ENCODE results near the gene PTPN3. TPM values are rescaled to one million over a fixed set of nuclear protein-coding genes. Genes with fewer than 3 reads are reported as not detected.

The PTPN3 gene
- total RNA-seq, 2 experiments from 2014 or later, result not detected

- H3K9me3 ChIP-seq (ENCODE audit: low read length), result no peaks in the 10 kb centered on the region
- ChIA-PET POLR2A (no interaction called here), CTCF (ENCODE audit: unreplicated experiment) (no interaction called here)
- no peaks in the 10 kb centered on the region for H3K4me1 ChIP-seq (ENCODE audit: insufficient read depth, low read length, poor library complexity, severe bottlenecking)
- H3K27ac ChIP-seq (ENCODE audit: low read depth, low read length, poor library complexity, severe bottlenecking), result no peak overlapping the region
- no peak for TF ChIP-seq EZH2phosphoT487 (IDR thresholded peaks at IDR 0.05; ENCODE audit: borderline replicate concordance, low read depth, low read length)
- TF ChIP-seq CTCF (conservative IDR thresholded peaks at IDR 0.05; ENCODE audit: low read length), result no peak
- DNase-seq (ENCODE audit: low spot score), result no peak
- H2AFZ ChIP-seq (ENCODE audit: low read length), result no peak overlapping the region
- no peaks in the 10 kb centered on the region for H3K79me2 ChIP-seq (ENCODE audit: insufficient read depth, low read depth, low read length)
- intact Hi-C loops (cut with micrococcal nuclease; ENCODE audit: unreplicated experiment), result no loop called here
- no peak overlapping the region for H3K4me2 ChIP-seq (ENCODE audit: low read length)
- no peak overlapping the region for H3K4me3 ChIP-seq (ENCODE audit: low read depth, low read length, poor library complexity, severe bottlenecking)
- H4K20me1 ChIP-seq (ENCODE audit: insufficient read depth, low read length), result no peaks in the 10 kb centered on the region
- H3K9me2 ChIP-seq (ENCODE audit: insufficient read depth, low read length), result no peaks in the 10 kb centered on the region
- BruUV-seq (replicated peaks), result no TSS peak
- no peaks in the 10 kb centered on the region for H3K36me3 ChIP-seq (ENCODE audit: insufficient read depth, low read length)
Measured at GRCh38 chr9:109335929-109336328, 162.2 kb downstream of the PTPN3 start.

GRCh38 chr9:109335121-109335520, 163.0 kb downstream of the PTPN3 start:
- Histone ChIP-seq H3K4me1 (ENCODE audit: insufficient read depth, low read length, poor library complexity, severe bottlenecking) (no peaks in the 10 kb centered on the region), H3K27ac (ENCODE audit: low read depth, low read length, poor library complexity, severe bottlenecking) (no peak overlapping the region), H3K79me2 (ENCODE audit: insufficient read depth, low read depth, low read length) (no peaks in the 10 kb centered on the region), H3K9me2 (ENCODE audit: insufficient read depth, low read length) (no peaks in the 10 kb centered on the region), H2AFZ (ENCODE audit: low read length) (no peak overlapping the region), H3K9me3 (ENCODE audit: low read length) (no peaks in the 10 kb centered on the region), H3K4me2 (ENCODE audit: low read length) (no peak overlapping the region), H3K36me3 (ENCODE audit: insufficient read depth, low read length) (no peaks in the 10 kb centered on the region), H3K4me3 (ENCODE audit: low read depth, low read length, poor library complexity, severe bottlenecking) (no peak overlapping the region), H4K20me1 (ENCODE audit: insufficient read depth, low read length) (no peaks in the 10 kb centered on the region)
- ChIA-PET POLR2A (no interaction called here), CTCF (ENCODE audit: unreplicated experiment) (no interaction called here)
- DNase-seq (ENCODE audit: low spot score), result no peak
- BruUV-seq (replicated peaks), result no TSS peak
- TF ChIP-seq EZH2phosphoT487 (IDR thresholded peaks at IDR 0.05; ENCODE audit: borderline replicate concordance, low read depth, low read length) (no peak), CTCF (conservative IDR thresholded peaks at IDR 0.05; ENCODE audit: low read length) (no peak)
- intact Hi-C loops (cut with micrococcal nuclease; ENCODE audit: unreplicated experiment), result no loop called here

- no peak overlapping the region for H3K4me3 ChIP-seq (ENCODE audit: low read depth, low read length, poor library complexity, severe bottlenecking)
- no peaks in the 10 kb centered on the region for H3K9me2 ChIP-seq (ENCODE audit: insufficient read depth, low read length)
- no peaks in the 10 kb centered on the region for H3K36me3 ChIP-seq (ENCODE audit: insufficient read depth, low read length)
- no peak for DNase-seq (ENCODE audit: low spot score)
- intact Hi-C loops (cut with micrococcal nuclease; ENCODE audit: unreplicated experiment), result no loop called here
- ChIA-PET CTCF (ENCODE audit: unreplicated experiment) (no interaction called here), POLR2A (no interaction called here)
- no peaks in the 10 kb centered on the region for H4K20me1 ChIP-seq (ENCODE audit: insufficient read depth, low read length)
- no peak overlapping the region for H3K27ac ChIP-seq (ENCODE audit: low read depth, low read length, poor library complexity, severe bottlenecking)
- H3K9me3 ChIP-seq (ENCODE audit: low read length), result no peaks in the 10 kb centered on the region
- TF ChIP-seq EZH2phosphoT487 (IDR thresholded peaks at IDR 0.05; ENCODE audit: borderline replicate concordance, low read depth, low read length), result no peak
- TF ChIP-seq CTCF (conservative IDR thresholded peaks at IDR 0.05; ENCODE audit: low read length), result no peak
- BruUV-seq (replicated peaks), result no TSS peak
- no peak overlapping the region for H3K4me2 ChIP-seq (ENCODE audit: low read length)
- no peak overlapping the region for H2AFZ ChIP-seq (ENCODE audit: low read length)
- H3K4me1 ChIP-seq (ENCODE audit: insufficient read depth, low read length, poor library complexity, severe bottlenecking), result no peaks in the 10 kb centered on the region
- no peaks in the 10 kb centered on the region for H3K79me2 ChIP-seq (ENCODE audit: insufficient read depth, low read depth, low read length)
Measured at GRCh38 chr9:109331353-109331752, 166.8 kb downstream of the PTPN3 start.
